Astrocyte of the cerebellum (primary cell): Measurements from ENCODE around the gene CLTA.

Source experiments
- DNase-seq: peaks from one replicate; pipeline ENCODE4 v3.0.0-alpha.2; 2011; ENCODE audit warnings: low read depth
- H3K4me3 ChIP-seq: 2 replicates; pipeline ENCODE4 v1.5.1; 2011; ENCODE audit warnings: mild to moderate bottlenecking, low read depth, low read length, moderate library complexity
- in situ Hi-C: cut with HindIII; loops from 2 replicates; pipeline ENCODE4 v1.10.0; 2017; ENCODE audit warnings: low sequenced_read_pairs
- TF ChIP-seq, protein P1 (sequence below): IDR thresholded peaks from 2 replicates; pipeline ENCODE4 v1.5.1; 2012; ENCODE audit warnings: low read length, low read depth, moderate library complexity, mild to moderate bottlenecking; ENCODE audit errors: missing control alignments

CLTA gene

DNA sequence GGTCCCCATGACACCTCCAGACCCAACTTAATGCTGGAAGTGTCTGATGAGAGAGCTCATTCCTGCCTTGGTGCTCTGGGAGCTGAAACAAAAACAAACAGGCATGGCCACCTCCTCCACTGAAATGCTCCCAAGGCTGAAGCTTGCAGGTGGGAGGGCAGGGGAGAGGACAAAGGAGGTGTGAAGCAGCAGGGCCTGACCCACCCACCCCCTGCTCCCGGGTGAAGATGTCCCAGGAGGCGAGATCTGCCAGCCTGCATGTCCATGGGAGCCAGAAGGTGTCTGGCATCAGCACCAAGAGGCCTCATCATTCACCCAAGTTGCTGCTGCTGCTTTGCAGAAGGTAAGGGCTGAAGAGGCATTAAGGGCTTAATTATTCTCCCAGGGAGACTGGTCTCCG, 25.7 kb upstream of the CLTA start:
- no peak for DNase-seq
- TF ChIP-seq, protein P1, sequence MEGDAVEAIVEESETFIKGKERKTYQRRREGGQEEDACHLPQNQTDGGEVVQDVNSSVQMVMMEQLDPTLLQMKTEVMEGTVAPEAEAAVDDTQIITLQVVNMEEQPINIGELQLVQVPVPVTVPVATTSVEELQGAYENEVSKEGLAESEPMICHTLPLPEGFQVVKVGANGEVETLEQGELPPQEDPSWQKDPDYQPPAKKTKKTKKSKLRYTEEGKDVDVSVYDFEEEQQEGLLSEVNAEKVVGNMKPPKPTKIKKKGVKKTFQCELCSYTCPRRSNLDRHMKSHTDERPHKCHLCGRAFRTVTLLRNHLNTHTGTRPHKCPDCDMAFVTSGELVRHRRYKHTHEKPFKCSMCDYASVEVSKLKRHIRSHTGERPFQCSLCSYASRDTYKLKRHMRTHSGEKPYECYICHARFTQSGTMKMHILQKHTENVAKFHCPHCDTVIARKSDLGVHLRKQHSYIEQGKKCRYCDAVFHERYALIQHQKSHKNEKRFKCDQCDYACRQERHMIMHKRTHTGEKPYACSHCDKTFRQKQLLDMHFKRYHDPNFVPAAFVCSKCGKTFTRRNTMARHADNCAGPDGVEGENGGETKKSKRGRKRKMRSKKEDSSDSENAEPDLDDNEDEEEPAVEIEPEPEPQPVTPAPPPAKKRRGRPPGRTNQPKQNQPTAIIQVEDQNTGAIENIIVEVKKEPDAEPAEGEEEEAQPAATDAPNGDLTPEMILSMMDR = no peak
- in situ Hi-C loops = no loop called here

DNA sequence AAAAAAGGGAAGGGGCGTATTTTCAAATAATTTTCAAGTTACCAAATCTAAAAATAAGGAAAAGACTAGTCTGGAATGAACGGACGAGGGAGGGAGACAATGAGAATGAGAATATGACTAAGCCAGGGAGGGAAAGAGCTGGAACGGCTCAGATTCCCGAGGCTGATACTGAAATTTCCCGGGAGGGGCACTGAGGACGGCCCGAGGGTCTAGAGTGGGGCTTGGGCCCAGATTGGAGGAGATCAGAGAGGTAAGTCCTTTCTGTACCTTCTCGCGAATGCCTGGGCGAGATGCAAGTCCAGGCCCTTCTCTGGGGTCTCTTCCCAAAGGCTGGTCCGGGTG, 24.9 kb upstream of the CLTA start:
- in situ Hi-C loops = no loop called here
- no peak overlapping the region for H3K4me3 ChIP-seq
- DNase-seq = no peak
- TF ChIP-seq, protein P1 = no peak

More for the DNA sequence above, 25.7 kb upstream of the CLTA start:
- no peak overlapping the region for H3K4me3 ChIP-seq

DNA sequence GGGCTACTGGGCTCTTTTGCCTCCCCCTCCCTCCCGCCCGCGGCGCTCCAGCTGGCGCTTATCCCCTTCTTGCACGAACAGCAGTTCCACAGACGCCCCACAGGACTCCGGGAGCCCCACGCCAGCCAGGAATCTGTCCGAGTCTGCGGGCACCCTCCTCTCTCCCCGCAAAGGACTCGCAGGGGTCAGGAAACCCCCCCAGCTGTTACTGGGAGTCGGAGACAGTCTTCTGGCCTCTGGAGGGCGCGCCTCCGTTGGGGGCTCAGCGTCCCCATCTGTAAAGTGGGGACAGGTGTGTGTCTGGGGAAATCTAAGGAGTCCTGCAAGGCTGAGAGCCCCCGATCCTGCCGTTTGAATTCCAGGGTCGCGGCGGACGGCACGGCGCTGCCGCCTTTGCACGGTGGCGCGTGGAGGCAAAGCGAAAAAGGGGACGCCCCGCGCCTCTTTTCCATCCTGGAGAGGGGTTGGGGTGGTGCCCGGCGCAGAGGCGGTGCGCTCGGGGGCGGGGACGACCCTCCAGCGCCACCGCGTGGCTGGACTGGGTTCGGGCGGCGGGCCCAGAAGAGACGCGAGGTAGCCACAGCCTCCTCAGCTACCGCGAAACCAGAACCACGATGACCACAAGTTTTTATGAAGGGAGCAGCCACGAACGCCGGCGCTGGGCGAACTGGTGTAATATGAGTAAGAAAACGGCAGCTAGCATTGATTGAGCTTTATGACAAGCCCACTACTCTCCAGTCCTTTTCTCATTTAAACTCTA, 24.4 kb upstream of the CLTA start:
- in situ Hi-C loops = no loop called here
- TF ChIP-seq, protein P1 = peak; percentile 84
- DNase-seq = peak; percentile 72
- H3K4me3 ChIP-seq = peak overlapping the region; percentile 36

DNA sequence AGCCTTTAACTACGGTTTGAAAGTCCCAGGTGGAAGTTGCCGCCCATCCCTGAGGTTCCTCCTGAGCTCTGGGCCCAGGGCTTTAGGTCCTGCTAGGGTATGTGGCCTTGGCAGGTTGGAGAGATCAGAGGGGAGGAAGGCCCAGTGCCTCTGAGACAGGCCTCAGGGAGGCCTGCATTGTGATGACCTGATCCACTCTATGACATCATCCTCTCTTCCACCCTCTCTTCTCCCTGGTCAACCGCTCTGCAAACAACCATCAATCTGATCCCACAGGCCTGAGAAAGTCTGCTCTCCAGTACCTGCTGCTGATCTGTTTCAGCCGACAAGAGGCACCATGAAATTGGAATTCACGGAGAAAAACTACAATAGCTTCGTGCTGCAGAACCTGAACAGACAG, 21.6 kb upstream of the CLTA start, which contains the start of gene CCIN:
Gene CCIN (plus strand): TSS at position 223 of the 400 bp plus-strand sequence. CDS start 115 bp downstream, at position 338.
- DNase-seq = no peak
- TF ChIP-seq, protein P1 = no peak
- in situ Hi-C loops = no loop called here
- H3K4me3 ChIP-seq = no peak within 1 kb of the TSS

DNA sequence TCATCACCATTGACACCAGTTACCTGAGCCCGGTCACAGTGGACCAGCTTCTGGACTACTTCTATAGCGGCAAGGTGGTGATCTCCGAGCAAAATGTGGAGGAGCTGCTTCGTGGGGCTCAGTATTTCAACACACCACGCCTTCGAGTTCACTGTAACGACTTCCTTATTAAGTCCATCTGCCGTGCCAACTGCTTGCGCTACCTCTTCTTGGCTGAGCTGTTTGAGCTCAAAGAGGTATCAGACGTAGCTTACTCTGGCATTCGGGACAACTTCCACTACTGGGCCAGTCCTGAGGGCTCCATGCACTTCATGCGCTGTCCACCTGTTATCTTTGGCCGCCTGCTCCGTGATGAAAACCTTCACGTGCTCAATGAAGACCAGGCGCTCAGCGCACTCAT, 21.0 kb upstream of the CLTA start:
- H3K4me3 ChIP-seq = no peak overlapping the region
- TF ChIP-seq, protein P1 = no peak
- DNase-seq = no peak
- in situ Hi-C loops = no loop called here

DNA sequence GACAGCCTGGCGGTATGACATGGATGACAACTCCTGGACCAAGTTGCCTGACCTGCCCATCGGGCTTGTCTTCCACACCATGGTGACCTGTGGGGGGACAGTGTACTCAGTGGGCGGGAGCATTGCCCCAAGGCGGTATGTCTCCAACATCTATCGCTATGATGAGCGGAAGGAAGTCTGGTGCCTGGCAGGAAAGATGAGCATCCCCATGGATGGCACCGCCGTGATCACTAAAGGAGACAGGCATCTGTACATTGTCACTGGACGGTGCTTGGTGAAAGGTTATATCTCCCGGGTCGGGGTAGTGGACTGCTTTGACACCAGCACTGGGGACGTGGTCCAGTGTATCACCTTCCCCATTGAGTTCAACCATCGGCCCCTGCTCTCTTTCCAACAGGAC, 20.2 kb upstream of the CLTA start:
- in situ Hi-C loops = no loop called here
- no peak overlapping the region for H3K4me3 ChIP-seq
- no peak for DNase-seq
- TF ChIP-seq, protein P1 = no peak
